HS-5 (cell line): ENCODE measurements around the gene PDPR.
"Not testable (repeated sequence)": the region's sequence is repeated elsewhere in the genome, so short reads cannot be mapped to it uniquely, and the experiment has no call there.

Experiments
- DNase-seq: peaks from one replicate; pipeline ENCODE4 v3.0.0-alpha.2; 2012; ENCODE audit warnings: low read depth

PDPR gene

GRCh38 chr16:70128844-70129243, 14.7 kb downstream of the PDPR start:
- not testable (repeated sequence) for DNase-seq

GRCh38 chr16:70135796-70136195, 21.7 kb downstream of the PDPR start:
- DNase-seq: not testable (repeated sequence)

- DNase-seq: not testable (repeated sequence)
Observed at GRCh38 chr16:70136595-70136994, 22.5 kb downstream of the PDPR start.

- DNase-seq: not testable (repeated sequence)
Observed at GRCh38 chr16:70142739-70143138, 28.6 kb downstream of the PDPR start.

GRCh38 chr16:70143231-70143895, 29.2 kb downstream of the PDPR start:
- DNase-seq: not testable (repeated sequence)

GRCh38 chr16:70147853-70148252, 33.7 kb downstream of the PDPR start:
- not testable (repeated sequence) for DNase-seq

- DNase-seq: not testable (repeated sequence)
Observed at GRCh38 chr16:70148453-70148852, 34.3 kb downstream of the PDPR start.

- not testable (repeated sequence) for DNase-seq
Observed at GRCh38 chr16:70149296-70149695, 35.2 kb downstream of the PDPR start.

GRCh38 chr16:70151391-70151790, 37.3 kb downstream of the PDPR start:
- DNase-seq: no peak

- no peak for DNase-seq
Observed at GRCh38 chr16:70151941-70152509, 37.9 kb downstream of the PDPR start.

GRCh38 chr16:70152578-70153302, 38.6 kb downstream of the PDPR start:
- no peak for DNase-seq

GRCh38 chr16:70154736-70155135, 40.6 kb downstream of the PDPR start:
- not testable (repeated sequence) for DNase-seq

GRCh38 chr16:70156207-70156978, 42.3 kb downstream of the PDPR start:
- DNase-seq: no peak

GRCh38 chr16:70157105-70157476, 43.0 kb downstream of the PDPR start:
- no peak for DNase-seq

- no peak for DNase-seq
Observed at GRCh38 chr16:70157477-70158260, 43.5 kb downstream of the PDPR start.

- no peak for DNase-seq
Observed at GRCh38 chr16:70158261-70158939, 44.3 kb downstream of the PDPR start.

- DNase-seq: no peak
Observed at GRCh38 chr16:70159355-70160348, 45.5 kb downstream of the PDPR start.

- no peak for DNase-seq
Observed at GRCh38 chr16:70160388-70160787, 46.3 kb downstream of the PDPR start.

- no peak for DNase-seq
Observed at GRCh38 chr16:70160821-70161220, 46.7 kb downstream of the PDPR start.

- DNase-seq: no peak
Observed at GRCh38 chr16:70161350-70161749, 47.2 kb downstream of the PDPR start.
